ENCODE results near the gene GTF3A. TPM values are rescaled to one million over a fixed set of nuclear protein-coding genes. Genes with fewer than 3 reads are reported as not detected.

Gene GTF3A
- total RNA-seq, 1 experiment from 2014 or later, result 102 TPM

DNA sequence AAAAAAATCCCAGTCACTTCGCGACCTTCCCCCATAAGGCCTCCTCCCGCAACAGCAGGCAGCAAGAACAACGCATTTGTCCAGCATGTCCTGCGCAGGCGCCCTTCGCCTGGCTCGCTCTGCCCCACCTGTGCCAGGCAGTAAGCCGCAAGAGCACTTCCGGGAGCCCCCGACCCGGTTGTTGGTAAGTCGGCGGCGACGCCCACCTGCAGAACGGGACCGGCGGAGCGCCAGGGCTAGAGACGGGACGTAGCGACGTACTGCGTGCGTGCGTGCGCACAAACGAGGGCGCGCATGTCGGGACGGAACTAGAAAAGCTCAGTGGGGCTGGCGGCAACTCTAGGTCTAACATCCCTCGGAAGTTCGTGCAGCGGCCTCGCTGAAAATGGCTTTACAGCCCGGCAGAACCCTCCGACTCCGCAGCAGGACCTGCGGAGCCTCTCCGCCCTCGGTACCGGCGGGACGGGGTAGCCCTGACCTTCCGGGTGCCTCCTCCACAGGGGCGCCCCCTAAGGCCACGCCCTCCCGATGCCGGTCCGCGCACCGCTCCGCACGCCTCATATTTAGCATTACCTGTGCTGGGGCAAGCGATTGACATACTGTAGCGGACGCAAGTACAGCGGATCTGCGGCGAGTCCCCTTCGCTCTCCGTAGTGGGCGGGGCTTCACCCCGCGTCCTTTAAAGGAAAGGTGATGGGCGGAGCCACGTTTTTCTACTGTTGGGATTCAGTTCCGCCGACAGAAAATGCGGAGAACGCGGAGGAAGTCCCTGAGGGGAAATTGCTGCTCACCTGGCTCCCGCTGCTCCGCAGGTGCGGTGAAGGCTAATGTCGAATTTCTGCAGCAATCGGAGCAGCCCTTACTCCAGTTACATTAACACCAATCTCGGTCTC lies 25.8 kb downstream of the GTF3A start, which contains the start of gene MTIF3:
MTIF3 (minus strand) TSS at position 629 of the 893 bp plus-strand sequence. CDS start 10,116 bp downstream, outside the sequence.
- Histone ChIP-seq H3K9me3 (ENCODE audit: control insufficient read depth in 1 of 2, insufficient read depth in 1 of 2, low read depth in 1 of 2, low read length in 2 of 2) (no peaks in the 10 kb centered on the region), H3K27me3 (ENCODE audit: insufficient read depth, low read length) (no peaks in the 10 kb centered on the region), H3K27ac (ENCODE audit: low read depth, low read length) (peak within 1 kb of the TSS; percentile 99), H3K9me2 (ENCODE audit: insufficient read depth) (no peaks in the 10 kb centered on the region), H3K79me2 (ENCODE audit: insufficient read depth, low read length) (peaks cover 26% of the 10 kb centered on the region), H3K9ac (ENCODE audit: low read length) (peak within 1 kb of the TSS; percentile 76), H3K4me3 (replicated peaks in 1 of 2; ENCODE audit: low read depth in 1 of 2, low read length in 2 of 2) (peak within 1 kb of the TSS; percentile 61 to 68), H3K4me2 (ENCODE audit: low read length) (peak within 1 kb of the TSS; percentile 87), H3K4me1 (ENCODE audit: control insufficient read depth in 1 of 2, insufficient read depth in 2 of 2, low read length in 2 of 2) (peaks cover 14 to 21% of the 10 kb centered on the region in 2 experiments), H2AFZ (ENCODE audit: low read depth, low read length, poor library complexity, severe bottlenecking) (peak within 1 kb of the TSS; percentile 19), H4K20me1 (ENCODE audit: insufficient read depth) (no peaks in the 10 kb centered on the region), H3K36me3 (ENCODE audit: control insufficient read depth in 1 of 2, insufficient read depth in 2 of 2, low read length in 2 of 2) (no peaks in the 10 kb centered on the region)
- ATAC-seq (peak; percentile 91), DNase-seq (ENCODE audit: low read depth, low spot score) (peak; percentile 95)
- RAD21 ChIA-PET (ENCODE audit: low non-redundant PET in 1 of 2, low total read pairs in 2 of 2, uncharacterized antibody in 2 of 2, unreplicated experiment in 2 of 2), result interaction anchor here in 1 of 2 experiments (1.0 kb wide), 1 partner anchor 376 kb away, joined by 4 read pairs; no protein-coding TSS in a partner anchor
- intact Hi-C loops (cut with micrococcal nuclease), result loop anchor here (1.0 to 5.0 kb wide), 2 partner anchors 24 to 172 kb away; partner anchors contain the start of genes LNX2 and POLR1D
- CTCF ChIA-PET, result interaction anchor here (1.1 to 2.1 kb wide), 4 partner anchors 24 to 504 kb away, joined by 3 to 8 read pairs (median 4); no protein-coding TSS in a partner anchor
- POLR2A ChIA-PET, result interaction anchor here (0.5 to 2.8 kb wide), 8 partner anchors 10 to 652 kb away, joined by 3 to 21 read pairs (median 3); no protein-coding TSS in a partner anchor
- BruUV-seq (replicated peaks), result no TSS peak
- TF ChIP-seq TCF7L2 (IDR thresholded peaks at IDR 0.05; ENCODE audit: borderline replicate concordance, extremely low read depth, insufficient read depth, insufficient read length) (peak; percentile 8), ZFX (IDR thresholded peaks at IDR 0.05) (0 out of 2 replicates have a peak, but pooled peaks have one; percentile 24), JUND (IDR thresholded peaks at IDR 0.05) (no peak; the same call in 1 of the 2 replicates), SP1 (IDR thresholded peaks at IDR 0.05; ENCODE audit: low read depth) (peak; percentile 91), EGR1 (IDR thresholded peaks at IDR 0.05; ENCODE audit: low read depth) (peak; percentile 65; the same call in 1 of the 2 replicates), POLR2A (IDR thresholded peaks at IDR 0.05; ENCODE audit: borderline replicate concordance, extremely low read depth, insufficient read depth, insufficient read length) (peak; percentile 88), ELF1 (IDR thresholded peaks at IDR 0.05; ENCODE audit: borderline replicate concordance, low read depth) (peak; percentile 69), POLR2AphosphoS5 (IDR thresholded peaks at IDR 0.05; ENCODE audit: low read depth, low read length) (peak; percentile 79), ZNF274 (IDR thresholded peaks at IDR 0.05; ENCODE audit: low read depth, low read length) (no peak), EZH2 (IDR thresholded peaks at IDR 0.05) (no peak), CBX3 (IDR thresholded peaks at IDR 0.05; ENCODE audit: low read depth) (no peak)
- TF ChIP-seq, protein P1, sequence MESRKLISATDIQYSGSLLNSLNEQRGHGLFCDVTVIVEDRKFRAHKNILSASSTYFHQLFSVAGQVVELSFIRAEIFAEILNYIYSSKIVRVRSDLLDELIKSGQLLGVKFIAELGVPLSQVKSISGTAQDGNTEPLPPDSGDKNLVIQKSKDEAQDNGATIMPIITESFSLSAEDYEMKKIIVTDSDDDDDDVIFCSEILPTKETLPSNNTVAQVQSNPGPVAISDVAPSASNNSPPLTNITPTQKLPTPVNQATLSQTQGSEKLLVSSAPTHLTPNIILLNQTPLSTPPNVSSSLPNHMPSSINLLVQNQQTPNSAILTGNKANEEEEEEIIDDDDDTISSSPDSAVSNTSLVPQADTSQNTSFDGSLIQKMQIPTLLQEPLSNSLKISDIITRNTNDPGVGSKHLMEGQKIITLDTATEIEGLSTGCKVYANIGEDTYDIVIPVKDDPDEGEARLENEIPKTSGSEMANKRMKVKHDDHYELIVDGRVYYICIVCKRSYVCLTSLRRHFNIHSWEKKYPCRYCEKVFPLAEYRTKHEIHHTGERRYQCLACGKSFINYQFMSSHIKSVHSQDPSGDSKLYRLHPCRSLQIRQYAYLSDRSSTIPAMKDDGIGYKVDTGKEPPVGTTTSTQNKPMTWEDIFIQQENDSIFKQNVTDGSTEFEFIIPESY (IDR thresholded peaks at IDR 0.05; ENCODE audit: extremely low read depth, insufficient replicate concordance, low read length), result peak; percentile 58
- TF ChIP-seq, protein P2, sequence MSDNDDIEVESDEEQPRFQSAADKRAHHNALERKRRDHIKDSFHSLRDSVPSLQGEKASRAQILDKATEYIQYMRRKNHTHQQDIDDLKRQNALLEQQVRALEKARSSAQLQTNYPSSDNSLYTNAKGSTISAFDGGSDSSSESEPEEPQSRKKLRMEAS (IDR thresholded peaks at IDR 0.05), result peak; percentile 72
- TF ChIP-seq, protein P3, sequence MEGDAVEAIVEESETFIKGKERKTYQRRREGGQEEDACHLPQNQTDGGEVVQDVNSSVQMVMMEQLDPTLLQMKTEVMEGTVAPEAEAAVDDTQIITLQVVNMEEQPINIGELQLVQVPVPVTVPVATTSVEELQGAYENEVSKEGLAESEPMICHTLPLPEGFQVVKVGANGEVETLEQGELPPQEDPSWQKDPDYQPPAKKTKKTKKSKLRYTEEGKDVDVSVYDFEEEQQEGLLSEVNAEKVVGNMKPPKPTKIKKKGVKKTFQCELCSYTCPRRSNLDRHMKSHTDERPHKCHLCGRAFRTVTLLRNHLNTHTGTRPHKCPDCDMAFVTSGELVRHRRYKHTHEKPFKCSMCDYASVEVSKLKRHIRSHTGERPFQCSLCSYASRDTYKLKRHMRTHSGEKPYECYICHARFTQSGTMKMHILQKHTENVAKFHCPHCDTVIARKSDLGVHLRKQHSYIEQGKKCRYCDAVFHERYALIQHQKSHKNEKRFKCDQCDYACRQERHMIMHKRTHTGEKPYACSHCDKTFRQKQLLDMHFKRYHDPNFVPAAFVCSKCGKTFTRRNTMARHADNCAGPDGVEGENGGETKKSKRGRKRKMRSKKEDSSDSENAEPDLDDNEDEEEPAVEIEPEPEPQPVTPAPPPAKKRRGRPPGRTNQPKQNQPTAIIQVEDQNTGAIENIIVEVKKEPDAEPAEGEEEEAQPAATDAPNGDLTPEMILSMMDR (IDR thresholded peaks at IDR 0.05 in 2 of 3, conservative IDR thresholded peaks at IDR 0.05 in 1 of 3; ENCODE audit: borderline replicate concordance in 1 of 3, insufficient read depth in 1 of 3, low read depth in 2 of 3, low read length in 2 of 3), result no peak
- TF ChIP-seq, protein P4, sequence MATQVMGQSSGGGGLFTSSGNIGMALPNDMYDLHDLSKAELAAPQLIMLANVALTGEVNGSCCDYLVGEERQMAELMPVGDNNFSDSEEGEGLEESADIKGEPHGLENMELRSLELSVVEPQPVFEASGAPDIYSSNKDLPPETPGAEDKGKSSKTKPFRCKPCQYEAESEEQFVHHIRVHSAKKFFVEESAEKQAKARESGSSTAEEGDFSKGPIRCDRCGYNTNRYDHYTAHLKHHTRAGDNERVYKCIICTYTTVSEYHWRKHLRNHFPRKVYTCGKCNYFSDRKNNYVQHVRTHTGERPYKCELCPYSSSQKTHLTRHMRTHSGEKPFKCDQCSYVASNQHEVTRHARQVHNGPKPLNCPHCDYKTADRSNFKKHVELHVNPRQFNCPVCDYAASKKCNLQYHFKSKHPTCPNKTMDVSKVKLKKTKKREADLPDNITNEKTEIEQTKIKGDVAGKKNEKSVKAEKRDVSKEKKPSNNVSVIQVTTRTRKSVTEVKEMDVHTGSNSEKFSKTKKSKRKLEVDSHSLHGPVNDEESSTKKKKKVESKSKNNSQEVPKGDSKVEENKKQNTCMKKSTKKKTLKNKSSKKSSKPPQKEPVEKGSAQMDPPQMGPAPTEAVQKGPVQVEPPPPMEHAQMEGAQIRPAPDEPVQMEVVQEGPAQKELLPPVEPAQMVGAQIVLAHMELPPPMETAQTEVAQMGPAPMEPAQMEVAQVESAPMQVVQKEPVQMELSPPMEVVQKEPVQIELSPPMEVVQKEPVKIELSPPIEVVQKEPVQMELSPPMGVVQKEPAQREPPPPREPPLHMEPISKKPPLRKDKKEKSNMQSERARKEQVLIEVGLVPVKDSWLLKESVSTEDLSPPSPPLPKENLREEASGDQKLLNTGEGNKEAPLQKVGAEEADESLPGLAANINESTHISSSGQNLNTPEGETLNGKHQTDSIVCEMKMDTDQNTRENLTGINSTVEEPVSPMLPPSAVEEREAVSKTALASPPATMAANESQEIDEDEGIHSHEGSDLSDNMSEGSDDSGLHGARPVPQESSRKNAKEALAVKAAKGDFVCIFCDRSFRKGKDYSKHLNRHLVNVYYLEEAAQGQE (IDR thresholded peaks at IDR 0.05; ENCODE audit: low read depth), result no peak
- TF ChIP-seq, protein P5, sequence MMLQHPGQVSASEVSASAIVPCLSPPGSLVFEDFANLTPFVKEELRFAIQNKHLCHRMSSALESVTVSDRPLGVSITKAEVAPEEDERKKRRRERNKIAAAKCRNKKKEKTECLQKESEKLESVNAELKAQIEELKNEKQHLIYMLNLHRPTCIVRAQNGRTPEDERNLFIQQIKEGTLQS (IDR thresholded peaks at IDR 0.05), result no peak

Data from HCT116 (cell line).